Measurements from ENCODE around the gene LRRC9.

DNA sequence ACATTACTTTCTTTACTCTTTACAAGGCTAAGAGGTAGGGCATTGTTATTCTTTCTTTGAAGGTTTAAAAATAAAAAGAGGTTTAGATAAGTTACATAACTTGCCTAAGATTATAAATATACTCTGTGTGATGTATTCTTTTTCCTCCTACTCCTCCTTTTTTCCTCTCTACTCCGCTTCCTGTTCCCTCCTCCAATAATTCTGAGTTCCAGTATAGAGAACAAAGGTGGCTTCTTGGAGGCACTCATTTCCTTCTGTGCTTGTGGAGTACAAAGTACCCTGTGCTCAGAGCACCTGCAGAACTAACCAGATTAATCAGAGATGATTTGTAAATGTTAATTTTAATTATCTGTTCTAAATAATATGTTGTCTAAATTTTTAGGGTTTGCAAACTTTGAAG lies 11.3 kb downstream of the LRRC9 start:
- TF ChIP-seq, protein P1, sequence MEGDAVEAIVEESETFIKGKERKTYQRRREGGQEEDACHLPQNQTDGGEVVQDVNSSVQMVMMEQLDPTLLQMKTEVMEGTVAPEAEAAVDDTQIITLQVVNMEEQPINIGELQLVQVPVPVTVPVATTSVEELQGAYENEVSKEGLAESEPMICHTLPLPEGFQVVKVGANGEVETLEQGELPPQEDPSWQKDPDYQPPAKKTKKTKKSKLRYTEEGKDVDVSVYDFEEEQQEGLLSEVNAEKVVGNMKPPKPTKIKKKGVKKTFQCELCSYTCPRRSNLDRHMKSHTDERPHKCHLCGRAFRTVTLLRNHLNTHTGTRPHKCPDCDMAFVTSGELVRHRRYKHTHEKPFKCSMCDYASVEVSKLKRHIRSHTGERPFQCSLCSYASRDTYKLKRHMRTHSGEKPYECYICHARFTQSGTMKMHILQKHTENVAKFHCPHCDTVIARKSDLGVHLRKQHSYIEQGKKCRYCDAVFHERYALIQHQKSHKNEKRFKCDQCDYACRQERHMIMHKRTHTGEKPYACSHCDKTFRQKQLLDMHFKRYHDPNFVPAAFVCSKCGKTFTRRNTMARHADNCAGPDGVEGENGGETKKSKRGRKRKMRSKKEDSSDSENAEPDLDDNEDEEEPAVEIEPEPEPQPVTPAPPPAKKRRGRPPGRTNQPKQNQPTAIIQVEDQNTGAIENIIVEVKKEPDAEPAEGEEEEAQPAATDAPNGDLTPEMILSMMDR (IDR thresholded peaks at IDR 0.05 in 8 of 11, conservative IDR thresholded peaks at IDR 0.05 in 3 of 11): no peak
- TF ChIP-seq POLR2A (IDR thresholded peaks at IDR 0.05): no peak
